Breast epithelium (tissue), 3 donors: ENCODE measurements around the gene NDUFAF3.

ENCODE experiments used
- POLR2AphosphoS5 ChIP-seq, 3 donors: sonication (generic); formaldehyde crosslinking; IDR thresholded peaks; one replicate each; pipeline ENCODE4 v1.6.1; 2017; ENCODE audit warnings: antibody characterized with exemption in 3 of 3
- TF ChIP-seq, protein P1 (sequence below), 3 donors: fragments of 450-650 bp; IDR thresholded peaks; one replicate each; pipeline ENCODE4 v1.5.1; 2016 to 2017; ENCODE audit warnings: antibody characterized with exemption in 3 of 3, mild to moderate bottlenecking in 3 of 3, moderate library complexity in 3 of 3

DNA sequence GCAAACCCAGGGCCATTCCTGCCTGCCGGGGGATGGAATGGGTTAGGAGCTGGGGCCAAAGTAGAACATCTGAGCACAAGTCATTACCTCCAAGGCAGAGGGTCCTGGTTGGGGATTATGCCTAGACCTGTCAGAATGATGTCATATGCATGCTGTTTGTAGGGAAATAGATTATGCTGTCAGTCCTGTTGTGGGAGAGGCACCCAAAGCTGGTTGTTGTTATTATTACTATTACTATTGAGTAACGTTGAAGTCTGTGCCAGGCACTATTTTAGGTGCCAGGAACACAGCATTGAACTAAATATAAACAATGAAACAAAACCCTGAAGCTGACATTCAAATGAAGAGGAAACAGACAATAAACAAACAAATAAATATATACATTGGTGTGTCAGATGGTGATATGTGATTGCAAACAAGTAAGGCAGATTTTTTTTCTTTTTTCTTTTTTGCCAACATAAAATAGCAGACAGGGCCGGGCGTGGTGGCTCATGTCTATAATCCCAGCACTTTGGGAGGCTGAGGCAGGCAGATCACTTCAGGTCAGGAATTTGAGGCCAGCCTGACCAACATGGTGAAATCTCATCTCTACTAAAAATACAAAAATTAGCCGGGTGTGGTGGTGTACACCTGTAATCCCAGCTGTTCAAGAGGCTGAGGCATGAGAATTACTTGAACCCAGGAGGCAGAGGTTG is 29.9 kb upstream of the NDUFAF3 start:
- TF ChIP-seq, protein P1, sequence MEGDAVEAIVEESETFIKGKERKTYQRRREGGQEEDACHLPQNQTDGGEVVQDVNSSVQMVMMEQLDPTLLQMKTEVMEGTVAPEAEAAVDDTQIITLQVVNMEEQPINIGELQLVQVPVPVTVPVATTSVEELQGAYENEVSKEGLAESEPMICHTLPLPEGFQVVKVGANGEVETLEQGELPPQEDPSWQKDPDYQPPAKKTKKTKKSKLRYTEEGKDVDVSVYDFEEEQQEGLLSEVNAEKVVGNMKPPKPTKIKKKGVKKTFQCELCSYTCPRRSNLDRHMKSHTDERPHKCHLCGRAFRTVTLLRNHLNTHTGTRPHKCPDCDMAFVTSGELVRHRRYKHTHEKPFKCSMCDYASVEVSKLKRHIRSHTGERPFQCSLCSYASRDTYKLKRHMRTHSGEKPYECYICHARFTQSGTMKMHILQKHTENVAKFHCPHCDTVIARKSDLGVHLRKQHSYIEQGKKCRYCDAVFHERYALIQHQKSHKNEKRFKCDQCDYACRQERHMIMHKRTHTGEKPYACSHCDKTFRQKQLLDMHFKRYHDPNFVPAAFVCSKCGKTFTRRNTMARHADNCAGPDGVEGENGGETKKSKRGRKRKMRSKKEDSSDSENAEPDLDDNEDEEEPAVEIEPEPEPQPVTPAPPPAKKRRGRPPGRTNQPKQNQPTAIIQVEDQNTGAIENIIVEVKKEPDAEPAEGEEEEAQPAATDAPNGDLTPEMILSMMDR (IDR thresholded peaks at IDR 0.05): no peak
- no peak for TF ChIP-seq POLR2AphosphoS5 (IDR thresholded peaks at IDR 0.05)
